Choroid plexus epithelial cell (primary cell): ENCODE measurements around the gene HSPA12A.

Experiments
- DNase-seq: peaks from one replicate; pipeline ENCODE4 v3.0.0-alpha.2; 2010; ENCODE audit warnings: low read depth
- H3K4me3 ChIP-seq: 2 replicates; pipeline ENCODE4 v1.5.1; 2011; ENCODE audit warnings: low read depth, mild to moderate bottlenecking, control low read depth, low read length, moderate library complexity
- TF ChIP-seq, protein P1 (sequence below): conservative IDR thresholded peaks from 2 replicates; pipeline ENCODE4 v1.5.1; 2011; ENCODE audit warnings: low read depth, mild to moderate bottlenecking, control low read depth, inconsistent platforms, low read length, moderate library complexity

Gene HSPA12A

GRCh38 chr10:116665541-116666125, 76.7 kb downstream of the HSPA12A start:
- TF ChIP-seq, protein P1, sequence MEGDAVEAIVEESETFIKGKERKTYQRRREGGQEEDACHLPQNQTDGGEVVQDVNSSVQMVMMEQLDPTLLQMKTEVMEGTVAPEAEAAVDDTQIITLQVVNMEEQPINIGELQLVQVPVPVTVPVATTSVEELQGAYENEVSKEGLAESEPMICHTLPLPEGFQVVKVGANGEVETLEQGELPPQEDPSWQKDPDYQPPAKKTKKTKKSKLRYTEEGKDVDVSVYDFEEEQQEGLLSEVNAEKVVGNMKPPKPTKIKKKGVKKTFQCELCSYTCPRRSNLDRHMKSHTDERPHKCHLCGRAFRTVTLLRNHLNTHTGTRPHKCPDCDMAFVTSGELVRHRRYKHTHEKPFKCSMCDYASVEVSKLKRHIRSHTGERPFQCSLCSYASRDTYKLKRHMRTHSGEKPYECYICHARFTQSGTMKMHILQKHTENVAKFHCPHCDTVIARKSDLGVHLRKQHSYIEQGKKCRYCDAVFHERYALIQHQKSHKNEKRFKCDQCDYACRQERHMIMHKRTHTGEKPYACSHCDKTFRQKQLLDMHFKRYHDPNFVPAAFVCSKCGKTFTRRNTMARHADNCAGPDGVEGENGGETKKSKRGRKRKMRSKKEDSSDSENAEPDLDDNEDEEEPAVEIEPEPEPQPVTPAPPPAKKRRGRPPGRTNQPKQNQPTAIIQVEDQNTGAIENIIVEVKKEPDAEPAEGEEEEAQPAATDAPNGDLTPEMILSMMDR, result no peak
- DNase-seq, result no peak
- H3K4me3 ChIP-seq, result no peak overlapping the region

DNA sequence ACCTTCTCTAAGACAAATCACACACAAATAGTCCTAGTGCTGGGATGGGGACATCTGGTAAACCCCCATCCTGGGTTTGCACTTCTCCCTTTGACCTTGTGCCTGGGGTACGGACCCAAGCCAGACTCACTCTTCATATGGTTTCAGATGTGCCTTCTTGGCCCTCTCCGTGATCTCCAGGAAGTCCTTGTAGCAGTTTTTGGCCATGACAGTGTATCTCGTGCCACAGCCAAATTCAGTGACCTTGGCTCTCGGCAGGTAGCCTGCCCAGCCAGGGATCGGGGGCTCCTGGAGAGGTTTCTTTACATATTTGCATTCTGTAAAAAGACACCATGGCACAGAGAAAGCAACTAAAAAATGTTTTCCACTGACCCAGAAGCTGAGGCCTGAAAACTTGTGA, 77.7 kb downstream of the HSPA12A start:
- no peak for DNase-seq
- no peak overlapping the region for H3K4me3 ChIP-seq

DNA sequence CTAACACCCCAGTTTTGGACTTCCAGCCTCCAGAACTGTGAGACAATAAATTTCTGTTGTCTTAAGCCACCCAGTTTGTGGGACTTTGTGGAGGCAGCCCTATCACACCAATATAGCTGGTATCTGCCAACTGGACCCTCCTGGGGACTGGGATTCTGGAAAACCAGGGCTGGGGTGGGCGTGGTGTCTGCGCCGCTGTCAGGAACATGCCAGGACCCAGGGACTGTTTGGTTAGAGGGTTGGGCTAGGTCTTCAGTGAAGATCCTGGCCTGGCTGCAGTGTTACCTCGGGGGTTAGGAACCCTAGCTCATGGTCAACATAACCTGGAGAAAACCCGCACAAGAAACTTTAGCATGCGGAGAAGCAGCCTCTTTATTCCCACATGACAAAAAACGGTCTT, 79.0 kb downstream of the HSPA12A start:
- TF ChIP-seq, protein P1, result no peak
- no peak overlapping the region for H3K4me3 ChIP-seq
- no peak for DNase-seq

More for the DNA sequence above, 77.7 kb downstream of the HSPA12A start:
- TF ChIP-seq, protein P1, result no peak

GRCh38 chr10:116660860-116661259, 81.5 kb downstream of the HSPA12A start:
- DNase-seq, result no peak
- TF ChIP-seq, protein P1, result no peak
- no peak overlapping the region for H3K4me3 ChIP-seq

DNA sequence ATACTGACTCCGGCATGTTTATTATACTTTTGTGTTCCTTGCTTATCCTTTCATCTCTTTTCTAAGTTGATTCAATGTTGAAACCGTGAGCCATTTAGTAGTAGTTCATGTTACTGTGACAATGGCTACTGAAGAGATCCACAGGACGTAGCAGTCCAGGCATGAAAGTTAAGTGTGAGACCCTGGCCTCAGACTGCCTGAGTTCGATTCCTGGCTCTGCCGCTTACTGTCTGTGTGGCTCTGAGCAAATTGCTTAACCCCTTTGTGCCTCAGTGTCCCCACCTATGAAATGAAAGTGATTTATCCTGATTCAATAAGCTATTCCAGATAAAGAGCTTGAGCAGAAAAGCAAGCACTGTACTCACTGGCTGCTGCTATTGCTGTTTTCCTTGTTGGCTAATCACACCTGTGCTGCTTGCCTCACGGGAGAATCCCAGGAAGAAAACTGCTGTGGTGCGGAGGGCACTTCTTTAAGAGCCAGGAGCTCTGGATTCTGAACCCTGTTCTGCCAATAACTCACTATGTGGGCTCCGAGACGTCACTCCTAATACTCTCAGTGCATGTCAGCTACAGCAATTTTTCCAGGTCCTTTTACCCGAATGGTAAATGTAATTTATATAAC, 83.2 kb downstream of the HSPA12A start:
- no peak overlapping the region for H3K4me3 ChIP-seq
- TF ChIP-seq, protein P1, result no peak
- no peak for DNase-seq

- DNase-seq, result no peak
- no peak overlapping the region for H3K4me3 ChIP-seq
- TF ChIP-seq, protein P1, result no peak
Measured at GRCh38 chr10:116657863-116658551, 84.4 kb downstream of the HSPA12A start.
